Hematopoietic multipotent progenitor cell treated with erythropoietin and hydrocortisone succinate and interleukin-3 and kit ligand, for 17 days (in vitro differentiated cells): ENCODE measurements around the gene FAM219B.

ENCODE experiments used
- DNase-seq: peaks from one replicate; pipeline ENCODE4 v3.0.0-alpha.2; 2015; ENCODE audit warnings: low spot score

FAM219B gene

DNA sequence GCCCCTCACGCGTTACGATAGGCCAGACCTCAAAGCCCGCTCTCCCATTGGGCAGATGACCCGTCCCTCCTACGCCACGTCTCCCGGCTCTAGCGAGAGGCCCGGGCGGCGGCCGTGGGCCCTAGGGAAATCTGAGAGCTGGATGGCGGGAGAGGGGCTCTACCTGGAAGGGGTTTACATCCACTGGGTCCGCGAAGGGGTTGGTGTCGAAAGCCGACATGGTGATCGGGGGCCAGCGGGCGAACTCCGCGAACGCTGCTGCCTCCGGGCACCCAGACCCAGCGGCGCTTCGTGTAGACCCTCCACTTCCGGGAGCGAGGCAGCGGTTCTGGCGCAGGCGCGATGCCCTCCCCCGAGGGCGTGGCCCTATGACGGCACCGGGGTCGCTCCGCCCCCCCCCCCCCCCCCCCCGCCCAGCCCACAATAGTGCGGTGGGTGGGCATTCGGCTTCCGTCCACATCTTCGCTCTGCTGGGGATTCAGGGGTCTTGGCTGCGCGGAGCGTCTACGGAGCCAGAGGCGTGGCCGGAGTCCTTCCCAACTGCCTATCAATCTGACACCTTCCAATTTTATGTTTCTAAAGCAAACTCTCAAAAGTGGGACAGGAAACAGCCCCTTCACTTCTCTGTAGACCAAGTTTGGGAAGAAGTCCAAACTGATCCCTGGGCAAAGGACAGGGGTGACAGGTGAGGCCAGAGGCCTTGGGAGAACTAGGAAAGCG lies 33.5 kb downstream of the FAM219B start, which contains the start of gene SCAMP2:
SCAMP2 (minus strand) TSS at position 330 of the 720 bp plus-strand sequence; CDS start at position 220, 110 bp downstream.
- peak; percentile 92 for DNase-seq

GRCh38 chr15:74872702-74873035 lies 34.0 kb downstream of the FAM219B start:
- DNase-seq, result no peak

- no peak for DNase-seq
Observed at GRCh38 chr15:74870436-74871215, 36.0 kb downstream of the FAM219B start.

DNA sequence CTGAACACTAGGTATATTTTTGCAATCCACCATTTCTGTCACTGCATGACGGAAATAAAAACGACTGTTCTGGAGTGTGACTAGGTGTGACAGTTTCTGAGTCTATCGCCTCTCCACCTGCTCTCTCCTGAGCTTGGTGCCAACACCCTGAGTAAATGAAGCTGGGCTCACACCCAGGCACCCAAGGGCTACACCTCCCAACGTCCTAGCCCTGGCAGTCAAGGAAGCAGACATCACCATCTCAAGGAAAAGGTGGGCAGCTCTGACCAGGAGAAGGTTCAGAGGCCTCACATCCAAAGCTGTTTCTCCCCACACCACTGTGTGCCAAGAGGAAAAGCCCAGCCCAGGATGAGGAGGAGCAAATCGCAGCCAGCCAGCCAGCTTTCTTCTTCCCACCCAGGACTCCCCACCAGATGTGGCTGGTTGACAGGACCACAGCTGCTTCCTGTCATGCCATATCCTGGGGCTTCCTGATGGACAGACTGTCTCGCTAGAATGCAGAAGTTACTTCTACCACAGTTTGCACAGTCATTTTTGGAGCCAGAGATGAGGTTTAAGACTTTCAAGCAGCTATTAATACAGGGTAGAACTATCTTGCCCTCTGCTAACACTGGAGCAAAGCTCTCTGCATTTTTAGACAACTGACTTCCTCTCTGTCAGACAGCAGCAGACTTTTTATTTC lies 36.8 kb downstream of the FAM219B start:
- peak; percentile 31 for DNase-seq

- DNase-seq, result no peak
Observed at GRCh38 chr15:74869372-74869725, 37.3 kb downstream of the FAM219B start.

DNA sequence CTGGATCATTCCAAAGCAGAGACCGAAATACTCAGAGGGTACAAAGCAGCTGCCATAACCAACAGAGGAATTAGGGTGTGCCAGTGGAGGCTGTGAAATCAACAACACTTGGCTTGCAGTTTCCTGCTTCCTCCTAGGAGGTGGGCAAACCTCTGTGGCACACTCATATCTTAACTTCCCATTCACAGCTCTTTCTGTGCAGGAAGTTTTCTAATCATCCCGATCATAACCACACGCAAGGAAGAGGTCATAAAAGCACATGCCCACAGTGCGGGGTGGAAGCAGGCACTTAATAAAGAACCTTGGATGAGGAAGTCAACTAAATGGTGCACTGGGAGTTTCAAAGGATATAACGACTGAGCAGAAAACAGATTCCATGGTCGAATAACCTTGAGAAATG lies 38.6 kb downstream of the FAM219B start:
- DNase-seq, result no peak

- no peak for DNase-seq
Observed at GRCh38 chr15:74867466-74868038, 39.1 kb downstream of the FAM219B start.

DNA sequence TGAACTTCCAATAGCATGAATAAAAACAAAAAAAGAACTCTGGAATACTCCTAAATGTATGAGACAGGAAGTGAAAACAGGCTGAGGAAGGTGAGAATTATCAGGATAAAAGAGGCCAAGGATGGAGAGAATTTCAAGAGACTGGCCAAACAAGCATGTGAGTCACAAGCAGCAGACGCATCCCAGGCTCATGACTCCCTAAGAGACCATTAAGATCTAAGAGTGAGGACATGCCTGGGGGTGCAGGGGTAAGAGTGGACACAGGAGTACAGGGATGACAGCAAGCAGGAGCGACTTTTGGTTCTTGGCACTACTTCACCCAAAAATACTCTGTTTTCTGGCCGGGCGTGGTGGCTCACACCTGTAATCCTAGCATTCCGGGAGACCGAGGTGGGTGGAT lies 40.6 kb downstream of the FAM219B start:
- no peak for DNase-seq

GRCh38 chr15:74865316-74865715 lies 41.3 kb downstream of the FAM219B start:
- no peak for DNase-seq

GRCh38 chr15:74864296-74864695 lies 42.4 kb downstream of the FAM219B start:
- no peak for DNase-seq

- no peak for DNase-seq
Observed at GRCh38 chr15:74863239-74864056, 43.2 kb downstream of the FAM219B start.

- no peak for DNase-seq
Observed at GRCh38 chr15:74858369-74858740, 48.3 kb downstream of the FAM219B start.

DNA sequence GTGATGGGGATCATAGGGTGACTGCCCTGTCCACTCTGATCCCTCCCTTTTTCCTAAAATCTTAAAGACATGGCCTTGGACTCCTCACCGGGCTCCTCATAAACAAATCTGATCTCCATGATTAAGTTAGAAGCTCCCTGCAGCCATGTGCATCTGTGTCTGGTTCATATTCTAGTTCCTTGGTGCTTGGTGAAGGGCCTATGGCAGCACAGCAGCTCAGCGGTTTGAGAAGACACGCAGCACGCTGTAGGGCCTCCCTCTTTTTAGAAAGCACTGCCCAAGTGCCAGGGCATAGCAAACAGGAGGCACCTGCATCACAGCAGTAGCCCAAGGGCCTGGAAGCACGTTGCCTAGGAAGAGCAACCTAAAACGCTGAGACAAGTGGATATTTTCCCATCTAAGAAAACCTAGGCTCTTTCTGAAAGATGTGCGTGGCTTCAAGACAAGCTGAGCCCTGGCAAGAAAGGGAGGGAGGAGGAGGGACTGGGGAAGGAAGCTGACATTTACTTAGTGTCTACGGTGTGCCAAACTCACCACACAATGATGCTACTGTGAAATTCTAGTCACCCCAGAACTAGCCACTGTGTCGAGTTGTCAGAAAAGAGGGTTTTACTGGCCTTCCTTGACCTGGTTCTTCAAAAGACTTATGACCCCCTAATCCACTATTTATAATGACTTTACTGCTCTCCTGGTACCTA lies 48.8 kb downstream of the FAM219B start:
- DNase-seq, result no peak

DNA sequence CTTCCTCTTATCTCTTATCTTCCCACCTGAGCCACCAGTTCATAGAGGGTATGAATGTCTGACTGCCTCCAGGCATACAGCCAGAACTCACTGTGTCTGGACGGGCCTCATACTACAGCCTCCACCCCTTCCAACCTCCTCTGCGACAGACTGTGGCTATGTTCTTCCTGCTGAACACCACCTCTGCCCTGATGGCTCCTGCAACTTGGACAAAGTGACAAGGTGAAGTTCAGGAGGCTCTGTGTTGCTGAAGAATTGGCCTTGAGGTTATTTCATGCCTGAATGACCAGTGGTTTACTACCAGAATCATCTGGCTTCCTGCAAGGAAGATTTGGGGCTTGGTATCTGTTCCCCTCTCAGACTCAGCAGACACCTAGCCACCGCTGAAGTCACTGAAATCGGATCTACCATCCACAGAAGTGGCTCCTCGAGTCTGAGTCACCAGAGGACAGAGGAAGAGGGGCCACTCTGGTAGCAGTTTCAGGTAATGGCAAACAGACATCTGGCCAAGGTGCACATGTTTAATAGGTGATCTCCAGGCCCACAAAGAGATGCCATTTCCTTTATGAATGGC lies 49.5 kb downstream of the FAM219B start:
- no peak for DNase-seq

DNA sequence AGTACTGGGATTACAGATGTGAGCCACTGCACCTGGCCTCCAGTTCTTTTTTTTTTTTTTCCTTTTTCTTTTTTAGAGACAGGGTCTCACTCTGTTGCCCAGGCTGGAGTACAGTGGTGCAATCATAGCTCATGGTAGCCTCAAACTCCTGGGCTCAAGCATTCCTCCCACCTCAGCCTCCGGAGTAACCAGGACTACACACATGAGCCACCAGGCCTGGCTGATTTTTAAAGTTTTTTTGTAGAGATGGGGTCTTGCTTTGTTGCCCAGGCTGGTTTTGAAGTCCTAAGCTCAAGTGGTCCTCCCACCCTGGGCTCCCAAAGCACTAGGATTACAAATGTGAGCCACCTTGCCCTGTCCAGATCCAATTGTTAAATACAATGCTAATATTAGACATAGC lies 50.1 kb downstream of the FAM219B start:
- DNase-seq, result no peak

DNA sequence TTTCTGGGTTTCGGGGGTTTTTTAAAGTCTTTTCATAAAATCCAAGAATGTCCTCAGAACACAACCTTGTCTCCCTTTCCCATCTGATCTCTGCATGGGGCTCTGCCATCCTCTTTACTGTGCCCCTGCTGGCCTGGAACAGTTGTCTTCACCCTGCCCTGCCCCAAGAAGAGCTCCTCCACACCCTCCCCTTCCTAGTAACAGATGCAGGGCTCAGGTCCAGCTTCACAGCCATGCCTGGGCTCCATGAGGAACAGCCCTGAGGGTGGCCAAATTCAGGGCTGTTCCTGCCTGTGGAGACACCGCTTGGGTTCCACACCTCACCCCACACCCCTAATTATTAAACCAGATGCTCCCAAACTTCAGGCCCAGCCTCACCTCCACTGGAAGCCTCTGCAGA lies 50.8 kb downstream of the FAM219B start:
- no peak for DNase-seq

DNA sequence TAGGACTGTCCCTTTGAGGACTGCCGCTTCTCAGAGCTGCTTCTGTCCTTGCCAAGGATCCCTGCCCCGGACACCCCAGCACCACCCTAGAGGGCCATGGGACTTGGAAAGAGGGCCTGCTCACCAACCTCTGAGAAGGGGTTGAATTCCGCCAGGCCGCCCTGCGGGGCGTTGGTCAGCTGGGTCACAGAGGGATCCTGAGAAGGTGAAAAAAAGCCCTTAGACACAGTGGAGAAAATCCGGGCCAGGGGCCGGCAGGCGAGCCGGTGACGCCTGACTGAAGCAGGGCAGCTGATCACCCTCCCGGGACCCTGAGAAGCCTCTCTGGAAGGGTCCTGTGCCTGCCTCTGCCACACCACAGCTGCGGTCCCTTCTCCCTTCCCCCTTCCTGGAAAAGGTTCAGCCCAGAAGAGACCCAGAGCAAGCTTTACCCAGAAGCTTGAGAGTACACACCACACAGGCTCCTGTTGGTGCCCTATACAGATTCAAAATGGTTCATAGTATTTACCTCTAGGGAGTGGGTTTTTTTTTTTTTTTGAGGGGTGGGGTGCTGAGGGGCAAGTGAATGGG lies 52.1 kb downstream of the FAM219B start:
- no peak for DNase-seq

GRCh38 chr15:74851960-74852359 lies 54.7 kb downstream of the FAM219B start:
- no peak for DNase-seq

GRCh38 chr15:74850393-74850792 lies 56.3 kb downstream of the FAM219B start:
- DNase-seq, result no peak
